SW 1271 (cell line): ENCODE data around the gene MOB1B.
"Not testable (repeated sequence)": the region's sequence is repeated elsewhere in the genome, so short reads cannot be mapped to it uniquely, and the experiment has no call there.

Experiments
- DNase-seq, 2 experiments: peaks; one replicate each; lab custom pipeline; 2025; lab: John Stamatoyannopoulos, UW

Gene MOB1B

GRCh38 chr4:70901984-70902576 lies at the start of gene MOB1B:
Gene MOB1B, plus strand, starts transcription at chr4:70902369. Its CDS starts 168 bp downstream, at chr4:70902537.
- peak; percentile 59 to 80 for DNase-seq

GRCh38 chr4:70855464-70855863 lies 46.7 kb upstream of the MOB1B start:
- DNase-seq = no peak

- DNase-seq = no peak
Observed at GRCh38 chr4:70858454-70858853, 43.7 kb upstream of the MOB1B start.

- DNase-seq = no peak
Observed at GRCh38 chr4:70859066-70859465, 43.1 kb upstream of the MOB1B start.

- DNase-seq = no peak
Observed at GRCh38 chr4:70863099-70863790, 38.9 kb upstream of the MOB1B start.

GRCh38 chr4:70868778-70869177 lies 33.4 kb upstream of the MOB1B start:
- DNase-seq = no peak

GRCh38 chr4:70873216-70873615 lies 29.0 kb upstream of the MOB1B start:
- DNase-seq = no peak

GRCh38 chr4:70874268-70875156 lies 27.7 kb upstream of the MOB1B start:
- DNase-seq = no peak

- no peak for DNase-seq
Observed at GRCh38 chr4:70877556-70877955, 24.6 kb upstream of the MOB1B start.

GRCh38 chr4:70880739-70881138 lies 21.4 kb upstream of the MOB1B start:
- no peak for DNase-seq

- no peak for DNase-seq
Observed at GRCh38 chr4:70885174-70885573, 17.0 kb upstream of the MOB1B start.

GRCh38 chr4:70892086-70892769 lies 9.9 kb upstream of the MOB1B start:
- no peak for DNase-seq

- DNase-seq = no peak
Observed at GRCh38 chr4:70893790-70894189, 8.4 kb upstream of the MOB1B start.

GRCh38 chr4:70895405-70895804 lies 6.8 kb upstream of the MOB1B start:
- DNase-seq = no peak

- no peak for DNase-seq
Observed at GRCh38 chr4:70895811-70896491, 6.2 kb upstream of the MOB1B start.

- not testable (repeated sequence) for DNase-seq
Observed at GRCh38 chr4:70898581-70898980, 3.6 kb upstream of the MOB1B start.

GRCh38 chr4:70901607-70901983 lies 574 bp upstream of the MOB1B start:
- DNase-seq = no peak

GRCh38 chr4:70902577-70903290 lies 565 bp downstream of the MOB1B start:
- DNase-seq = no peak

- no peak for DNase-seq
Observed at GRCh38 chr4:70903291-70903603, 1.1 kb downstream of the MOB1B start.

GRCh38 chr4:70908993-70909556 lies 6.9 kb downstream of the MOB1B start:
- no peak for DNase-seq

- DNase-seq = no peak
Observed at GRCh38 chr4:70914000-70914399, 11.8 kb downstream of the MOB1B start.
